ENCODE results near the gene GATA5.

DNA sequence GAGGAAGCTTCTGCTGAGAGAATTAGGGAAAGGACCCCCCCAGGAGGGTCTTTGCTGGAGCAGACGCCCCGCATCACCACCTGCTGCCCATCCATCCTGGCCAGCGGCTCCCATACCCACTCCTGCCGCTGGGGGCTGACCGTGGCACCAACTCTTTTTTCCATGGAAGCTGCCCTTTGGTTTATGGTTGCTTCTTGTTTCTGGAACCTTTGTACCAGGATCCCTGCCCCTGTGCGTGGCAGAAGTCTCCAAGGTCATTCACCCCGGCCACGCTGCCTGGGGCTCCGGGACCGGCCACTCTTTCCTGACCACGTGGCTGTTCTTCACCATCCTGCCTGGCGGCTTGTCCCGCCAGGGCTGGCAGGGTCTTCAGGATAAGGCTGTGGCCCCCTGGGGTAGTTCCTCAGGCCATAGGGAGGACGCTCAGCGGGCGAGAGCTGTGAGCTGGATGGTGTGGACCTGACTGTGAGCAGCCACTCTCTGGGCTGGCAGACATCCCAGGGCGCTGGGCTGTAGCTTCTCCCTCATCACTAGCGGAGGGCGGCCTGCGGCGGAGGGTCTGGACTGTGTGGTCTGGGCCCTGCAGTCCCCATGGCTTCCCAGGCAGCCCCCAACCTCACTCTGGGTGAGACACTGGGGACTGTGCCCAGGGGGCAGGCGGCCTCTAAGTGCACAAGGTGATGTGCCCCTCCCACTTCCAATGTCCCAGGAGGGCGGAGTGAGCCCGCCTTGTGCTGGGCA is 25.7 kb downstream of the GATA5 start:
- TF ChIP-seq, protein P1, sequence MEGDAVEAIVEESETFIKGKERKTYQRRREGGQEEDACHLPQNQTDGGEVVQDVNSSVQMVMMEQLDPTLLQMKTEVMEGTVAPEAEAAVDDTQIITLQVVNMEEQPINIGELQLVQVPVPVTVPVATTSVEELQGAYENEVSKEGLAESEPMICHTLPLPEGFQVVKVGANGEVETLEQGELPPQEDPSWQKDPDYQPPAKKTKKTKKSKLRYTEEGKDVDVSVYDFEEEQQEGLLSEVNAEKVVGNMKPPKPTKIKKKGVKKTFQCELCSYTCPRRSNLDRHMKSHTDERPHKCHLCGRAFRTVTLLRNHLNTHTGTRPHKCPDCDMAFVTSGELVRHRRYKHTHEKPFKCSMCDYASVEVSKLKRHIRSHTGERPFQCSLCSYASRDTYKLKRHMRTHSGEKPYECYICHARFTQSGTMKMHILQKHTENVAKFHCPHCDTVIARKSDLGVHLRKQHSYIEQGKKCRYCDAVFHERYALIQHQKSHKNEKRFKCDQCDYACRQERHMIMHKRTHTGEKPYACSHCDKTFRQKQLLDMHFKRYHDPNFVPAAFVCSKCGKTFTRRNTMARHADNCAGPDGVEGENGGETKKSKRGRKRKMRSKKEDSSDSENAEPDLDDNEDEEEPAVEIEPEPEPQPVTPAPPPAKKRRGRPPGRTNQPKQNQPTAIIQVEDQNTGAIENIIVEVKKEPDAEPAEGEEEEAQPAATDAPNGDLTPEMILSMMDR (IDR thresholded peaks at IDR 0.05), result no peak
- no peak for TF ChIP-seq EP300 (IDR thresholded peaks at IDR 0.05)

Data from suprapubic skin (tissue), 3 donors.